NCI-H774 (cell line): ENCODE measurements around the gene MAGIX.
"Not testable (repeated sequence)": the region's sequence is repeated elsewhere in the genome, so short reads cannot be mapped to it uniquely, and the experiment has no call there.

ENCODE experiments used
- DNase-seq: peaks from one replicate; lab custom pipeline; 2025; lab: John Stamatoyannopoulos, UW

Gene MAGIX

GRCh38 chrX:49160908-49161307, 1.6 kb upstream of the MAGIX start:
- DNase-seq: no peak

- DNase-seq: no peak
Measured at GRCh38 chrX:49161632-49162031, 926 bp upstream of the MAGIX start.

- DNase-seq: peak; percentile 69
Measured at GRCh38 chrX:49163555-49164419, 1.2 kb downstream of the MAGIX start.

GRCh38 chrX:49164589-49165360, 2.2 kb downstream of the MAGIX start:
- no peak for DNase-seq

GRCh38 chrX:49165901-49166881, 3.6 kb downstream of the MAGIX start:
- DNase-seq: peak; percentile 90

- peak; percentile 26 for DNase-seq
Measured at GRCh38 chrX:49166914-49167739, 4.6 kb downstream of the MAGIX start.

GRCh38 chrX:49167740-49168108, 5.2 kb downstream of the MAGIX start:
- no peak for DNase-seq

- DNase-seq: peak; percentile 31
Measured at GRCh38 chrX:49171752-49172279, 9.3 kb downstream of the MAGIX start, which contains the start of gene PLP2. TSS of gene PLP2 (plus strand) at chrX:49171898. CDS start at chrX:49172001, 103 bp downstream.

GRCh38 chrX:49172280-49172780, 9.8 kb downstream of the MAGIX start:
- DNase-seq: peak; percentile 51

- DNase-seq: not testable (repeated sequence)
Measured at GRCh38 chrX:49173544-49173943, 11.0 kb downstream of the MAGIX start.

GRCh38 chrX:49174723-49175122, 12.2 kb downstream of the MAGIX start:
- DNase-seq: no peak

- no peak for DNase-seq
Measured at GRCh38 chrX:49175435-49176274, 13.1 kb downstream of the MAGIX start.

GRCh38 chrX:49176421-49177326, 14.1 kb downstream of the MAGIX start:
- DNase-seq: no peak

GRCh38 chrX:49177338-49177833, 14.8 kb downstream of the MAGIX start:
- DNase-seq: no peak

- no peak for DNase-seq
Measured at GRCh38 chrX:49177873-49178480, 15.4 kb downstream of the MAGIX start.

- DNase-seq: no peak
Measured at GRCh38 chrX:49178537-49178936, 16.0 kb downstream of the MAGIX start.

GRCh38 chrX:49179358-49179757, 16.8 kb downstream of the MAGIX start:
- no peak for DNase-seq
